Measurements from ENCODE around the gene LMTK2. TPM values are rescaled to one million over a fixed set of nuclear protein-coding genes. Genes with fewer than 3 reads are reported as not detected.

The LMTK2 gene
- total RNA-seq, 2 donors from 2014 or later = 37.2 to 61.2 TPM

DNA sequence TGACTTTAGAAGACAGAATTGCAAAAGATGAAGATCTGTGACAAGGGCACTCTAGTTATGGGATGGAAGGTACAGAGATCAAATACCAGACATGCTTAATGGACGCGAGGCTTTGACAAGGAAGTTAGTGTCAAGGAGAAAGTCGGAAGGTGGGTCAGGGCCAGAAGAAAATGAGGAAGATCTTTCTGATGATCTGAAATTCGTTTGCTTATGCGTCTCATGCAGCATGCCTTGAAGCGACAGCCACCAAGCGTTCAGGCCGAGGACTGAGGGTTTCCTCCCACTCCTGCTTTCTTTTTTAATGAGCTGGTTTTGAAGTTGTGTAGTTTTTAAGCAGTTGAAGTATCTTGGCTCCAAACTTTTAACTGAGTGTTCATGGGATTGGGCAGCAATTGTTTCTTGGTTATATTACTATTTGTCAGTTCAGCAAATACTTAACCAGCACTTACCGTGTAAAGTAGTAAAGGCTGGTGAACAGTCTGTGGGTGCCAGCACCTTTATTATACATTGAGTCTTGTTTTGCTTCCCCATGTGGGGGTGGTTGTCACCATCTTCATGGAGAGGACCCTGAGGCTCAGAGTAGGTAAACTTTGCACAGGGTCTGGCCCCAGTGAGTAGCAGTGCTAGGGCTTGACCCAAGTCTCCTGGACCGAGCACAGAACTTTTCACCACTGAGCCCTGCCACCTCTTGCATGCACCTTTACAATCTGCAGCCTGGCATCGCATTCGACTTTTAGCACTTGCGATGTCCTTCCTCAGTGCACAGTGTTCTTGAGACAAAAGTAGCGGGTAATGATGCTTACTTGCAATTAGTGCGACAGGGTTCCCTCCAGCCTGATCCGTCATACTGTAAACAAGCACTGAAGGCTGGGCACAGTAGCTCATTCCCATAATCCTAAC lies 90.3 kb downstream of the LMTK2 start:
- Histone ChIP-seq H3K27ac (no peak overlapping the region), H3K27me3 (no peaks in the 10 kb centered on the region), H3K4me3 (no peak overlapping the region), H3K36me3 (peaks cover 7% of the 10 kb centered on the region), H3K9ac (ENCODE audit: low read depth in 2 of 2, low read length in 2 of 2) (no peak overlapping the region), H3K9me3 (no peaks in the 10 kb centered on the region), H3K4me1 (no peaks in the 10 kb centered on the region)
- TF ChIP-seq, protein P1, sequence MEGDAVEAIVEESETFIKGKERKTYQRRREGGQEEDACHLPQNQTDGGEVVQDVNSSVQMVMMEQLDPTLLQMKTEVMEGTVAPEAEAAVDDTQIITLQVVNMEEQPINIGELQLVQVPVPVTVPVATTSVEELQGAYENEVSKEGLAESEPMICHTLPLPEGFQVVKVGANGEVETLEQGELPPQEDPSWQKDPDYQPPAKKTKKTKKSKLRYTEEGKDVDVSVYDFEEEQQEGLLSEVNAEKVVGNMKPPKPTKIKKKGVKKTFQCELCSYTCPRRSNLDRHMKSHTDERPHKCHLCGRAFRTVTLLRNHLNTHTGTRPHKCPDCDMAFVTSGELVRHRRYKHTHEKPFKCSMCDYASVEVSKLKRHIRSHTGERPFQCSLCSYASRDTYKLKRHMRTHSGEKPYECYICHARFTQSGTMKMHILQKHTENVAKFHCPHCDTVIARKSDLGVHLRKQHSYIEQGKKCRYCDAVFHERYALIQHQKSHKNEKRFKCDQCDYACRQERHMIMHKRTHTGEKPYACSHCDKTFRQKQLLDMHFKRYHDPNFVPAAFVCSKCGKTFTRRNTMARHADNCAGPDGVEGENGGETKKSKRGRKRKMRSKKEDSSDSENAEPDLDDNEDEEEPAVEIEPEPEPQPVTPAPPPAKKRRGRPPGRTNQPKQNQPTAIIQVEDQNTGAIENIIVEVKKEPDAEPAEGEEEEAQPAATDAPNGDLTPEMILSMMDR (IDR thresholded peaks at IDR 0.05) = no peak
- DNase-seq = no peak
- intact Hi-C loops (cut with DNase I) = no loop called here

- H3K9me3 ChIP-seq = no peaks in the 10 kb centered on the region
- H3K9ac ChIP-seq (ENCODE audit: low read depth in 2 of 2, low read length in 2 of 2) = no peak overlapping the region
- H3K27ac ChIP-seq = no peak overlapping the region
- H3K36me3 ChIP-seq = no peaks in the 10 kb centered on the region
- TF ChIP-seq, protein P1 (IDR thresholded peaks at IDR 0.05) = no peak
- DNase-seq = no peak
- intact Hi-C loops (cut with DNase I) = no loop called here
- no peaks in the 10 kb centered on the region for H3K27me3 ChIP-seq
- no peaks in the 10 kb centered on the region for H3K4me1 ChIP-seq
- no peak overlapping the region for H3K4me3 ChIP-seq
Observed at GRCh38 chr7:98199131-98199530, 92.5 kb downstream of the LMTK2 start.

- H3K36me3 ChIP-seq = no peaks in the 10 kb centered on the region
- H3K27ac ChIP-seq = no peak overlapping the region
- no peak overlapping the region for H3K9ac ChIP-seq (ENCODE audit: low read depth in 2 of 2, low read length in 2 of 2)
- DNase-seq = no peak
- H3K9me3 ChIP-seq = no peaks in the 10 kb centered on the region
- no peaks in the 10 kb centered on the region for H3K4me1 ChIP-seq
- no peak overlapping the region for H3K4me3 ChIP-seq
- intact Hi-C loops (cut with DNase I) = no loop called here
- no peaks in the 10 kb centered on the region for H3K27me3 ChIP-seq
- TF ChIP-seq, protein P1 (IDR thresholded peaks at IDR 0.05) = no peak
Observed at GRCh38 chr7:98200364-98200763, 93.7 kb downstream of the LMTK2 start.

DNA sequence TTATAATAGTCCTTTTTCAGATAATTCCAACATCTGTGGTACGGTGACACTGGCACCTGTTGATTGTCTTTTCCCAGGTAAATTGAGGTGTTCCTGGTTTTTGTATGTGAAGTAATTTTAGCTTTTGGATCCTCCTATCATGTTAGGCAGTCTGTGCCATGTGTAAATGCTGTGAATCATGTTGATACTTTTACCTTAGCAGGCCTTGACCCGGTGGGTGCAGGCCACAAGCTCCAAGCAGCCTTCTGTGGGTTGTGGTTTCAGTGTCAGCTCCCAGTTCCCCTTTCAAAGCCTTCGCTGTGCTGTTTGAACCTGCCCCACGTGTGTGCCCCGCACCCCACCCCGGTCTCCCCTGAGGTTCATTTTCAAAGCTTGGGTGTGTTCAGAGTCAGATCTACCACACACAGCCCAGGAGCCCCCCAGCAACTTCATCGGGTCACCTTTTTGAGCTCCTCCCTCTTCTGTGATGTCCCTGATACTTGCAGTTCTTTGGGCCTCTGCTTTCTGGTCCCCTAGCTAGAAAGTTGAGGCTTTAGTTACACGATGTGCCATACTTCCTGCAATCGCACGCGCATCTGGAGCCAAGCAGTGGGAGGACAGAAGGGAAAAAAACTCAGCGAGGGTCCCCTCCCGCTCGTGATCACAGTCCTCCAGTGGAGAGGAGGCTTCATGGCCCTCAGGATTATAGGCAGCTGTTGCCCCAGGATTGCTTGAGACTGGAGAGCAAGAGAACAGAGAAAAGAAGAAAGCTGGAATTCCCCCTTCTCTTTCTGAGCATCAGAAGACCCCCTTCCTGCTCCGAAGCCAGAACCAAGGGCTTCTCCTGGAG lies 95.9 kb downstream of the LMTK2 start:
- intact Hi-C loops (cut with DNase I) = no loop called here
- Histone ChIP-seq H3K36me3 (peaks cover 9% of the 10 kb centered on the region), H3K27me3 (no peaks in the 10 kb centered on the region), H3K9me3 (no peaks in the 10 kb centered on the region), H3K9ac (ENCODE audit: low read depth in 2 of 2, low read length in 2 of 2) (no peak overlapping the region), H3K4me1 (no peaks in the 10 kb centered on the region), H3K4me3 (no peak overlapping the region), H3K27ac (no peak overlapping the region)
- TF ChIP-seq, protein P1 (IDR thresholded peaks at IDR 0.05) = no peak
- no peak for DNase-seq

GRCh38 chr7:98203261-98203963 lies 96.8 kb downstream of the LMTK2 start:
- TF ChIP-seq, protein P1 (IDR thresholded peaks at IDR 0.05) = no peak
- H3K9ac ChIP-seq (ENCODE audit: low read depth in 2 of 2, low read length in 2 of 2) = peak overlapping the region in 1 of 2 donors; percentile 24
- peaks cover 9% of the 10 kb centered on the region for H3K36me3 ChIP-seq
- intact Hi-C loops (cut with DNase I) = no loop called here
- H3K9me3 ChIP-seq = no peaks in the 10 kb centered on the region
- H3K4me1 ChIP-seq = no peaks in the 10 kb centered on the region
- no peak overlapping the region for H3K4me3 ChIP-seq
- no peaks in the 10 kb centered on the region for H3K27me3 ChIP-seq
- H3K27ac ChIP-seq = no peak overlapping the region
- DNase-seq = no peak
